BE2C (cell line): ENCODE measurements around the gene SBK2.

Experiments
- DNase-seq: peaks from one replicate; pipeline ENCODE4 v3.0.0-alpha.2; 2020
- H3K27me3 ChIP-seq: fragments of 250-450 bp; sonication (Bioruptor Pico); 2 replicates; pipeline ENCODE4 v1.5.1; 2020; ENCODE audit warnings: mild to moderate bottlenecking
- H3K36me3 ChIP-seq: fragments of 250-450 bp; sonication (Bioruptor Pico); 2 replicates; pipeline ENCODE4 v1.5.1; 2020; ENCODE audit warnings: mild to moderate bottlenecking
- H3K4me1 ChIP-seq: fragments of 250-450 bp; sonication (Bioruptor Pico); 2 replicates; pipeline ENCODE4 v1.5.1; 2020
- H3K4me3 ChIP-seq: 2 replicates; pipeline ENCODE4 v1.5.1; 2011; ENCODE audit warnings: low read depth, low read length
- H3K9me3 ChIP-seq: fragments of 250-450 bp; sonication (Bioruptor Pico); 2 replicates; pipeline ENCODE4 v1.5.1; 2020
- TF ChIP-seq, protein P1 (sequence below): IDR thresholded peaks from 2 replicates; pipeline ENCODE4 v1.5.1; 2012; ENCODE audit warnings: mild to moderate bottlenecking, low read depth, low read length

SBK2 gene

DNA sequence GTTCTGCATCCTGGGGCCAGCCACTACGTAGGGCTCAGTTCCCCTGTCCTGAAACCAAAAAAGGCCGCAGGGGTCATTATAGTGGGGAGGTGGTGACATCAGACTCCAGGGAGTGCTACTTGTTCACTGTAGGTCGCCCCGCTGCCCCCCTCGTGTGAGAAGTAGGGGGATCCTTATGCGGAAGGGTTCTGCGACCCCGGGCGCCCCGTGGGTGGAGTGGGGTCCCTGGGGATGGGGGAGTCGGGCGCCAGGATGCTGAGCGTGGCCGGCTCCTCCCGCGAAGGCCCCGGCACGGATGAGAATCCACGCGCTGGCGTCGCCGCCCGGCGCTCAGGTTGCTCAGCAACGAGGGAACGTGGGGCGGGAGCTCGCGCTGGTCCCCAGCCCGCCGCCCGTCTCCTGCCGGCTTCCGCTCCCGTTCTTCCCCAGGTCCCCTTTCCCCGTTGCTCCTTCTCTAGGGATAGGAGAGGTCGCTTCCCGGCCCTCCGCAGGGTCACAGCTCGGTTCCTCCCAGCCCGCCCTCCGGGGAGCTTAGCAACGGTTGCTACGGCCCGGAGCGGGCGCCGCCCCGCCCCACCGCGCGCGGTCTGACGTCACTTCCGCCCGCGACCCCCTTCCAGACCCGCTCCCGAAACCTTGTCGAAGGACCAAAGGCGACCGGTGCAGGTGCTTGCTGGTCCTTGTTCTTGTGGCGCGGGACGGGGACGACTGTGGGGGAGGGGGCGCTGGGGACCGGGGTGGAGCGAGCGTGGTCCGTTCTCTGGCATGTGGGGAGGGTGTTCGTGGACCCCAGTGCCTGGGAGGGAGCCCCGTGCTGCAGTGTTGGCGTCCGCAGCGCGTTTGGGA lies 52.1 kb downstream of the SBK2 start, which contains the start of gene NAT14:
NAT14 (plus strand) TSS at position 596 of the 846 bp plus-strand sequence. CDS start 521 bp downstream, outside the sequence.
- peak within 1 kb of the TSS; percentile 68 for H3K4me3 ChIP-seq
- no peaks in the 10 kb centered on the region for H3K9me3 ChIP-seq
- peaks cover 22% of the 10 kb centered on the region for H3K4me1 ChIP-seq
- TF ChIP-seq, protein P1, sequence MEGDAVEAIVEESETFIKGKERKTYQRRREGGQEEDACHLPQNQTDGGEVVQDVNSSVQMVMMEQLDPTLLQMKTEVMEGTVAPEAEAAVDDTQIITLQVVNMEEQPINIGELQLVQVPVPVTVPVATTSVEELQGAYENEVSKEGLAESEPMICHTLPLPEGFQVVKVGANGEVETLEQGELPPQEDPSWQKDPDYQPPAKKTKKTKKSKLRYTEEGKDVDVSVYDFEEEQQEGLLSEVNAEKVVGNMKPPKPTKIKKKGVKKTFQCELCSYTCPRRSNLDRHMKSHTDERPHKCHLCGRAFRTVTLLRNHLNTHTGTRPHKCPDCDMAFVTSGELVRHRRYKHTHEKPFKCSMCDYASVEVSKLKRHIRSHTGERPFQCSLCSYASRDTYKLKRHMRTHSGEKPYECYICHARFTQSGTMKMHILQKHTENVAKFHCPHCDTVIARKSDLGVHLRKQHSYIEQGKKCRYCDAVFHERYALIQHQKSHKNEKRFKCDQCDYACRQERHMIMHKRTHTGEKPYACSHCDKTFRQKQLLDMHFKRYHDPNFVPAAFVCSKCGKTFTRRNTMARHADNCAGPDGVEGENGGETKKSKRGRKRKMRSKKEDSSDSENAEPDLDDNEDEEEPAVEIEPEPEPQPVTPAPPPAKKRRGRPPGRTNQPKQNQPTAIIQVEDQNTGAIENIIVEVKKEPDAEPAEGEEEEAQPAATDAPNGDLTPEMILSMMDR = no peak
- peak; percentile 86 for DNase-seq
- no peaks in the 10 kb centered on the region for H3K27me3 ChIP-seq
- peaks cover 6% of the 10 kb centered on the region; the same call in 1 of the 2 replicates for H3K36me3 ChIP-seq

DNA sequence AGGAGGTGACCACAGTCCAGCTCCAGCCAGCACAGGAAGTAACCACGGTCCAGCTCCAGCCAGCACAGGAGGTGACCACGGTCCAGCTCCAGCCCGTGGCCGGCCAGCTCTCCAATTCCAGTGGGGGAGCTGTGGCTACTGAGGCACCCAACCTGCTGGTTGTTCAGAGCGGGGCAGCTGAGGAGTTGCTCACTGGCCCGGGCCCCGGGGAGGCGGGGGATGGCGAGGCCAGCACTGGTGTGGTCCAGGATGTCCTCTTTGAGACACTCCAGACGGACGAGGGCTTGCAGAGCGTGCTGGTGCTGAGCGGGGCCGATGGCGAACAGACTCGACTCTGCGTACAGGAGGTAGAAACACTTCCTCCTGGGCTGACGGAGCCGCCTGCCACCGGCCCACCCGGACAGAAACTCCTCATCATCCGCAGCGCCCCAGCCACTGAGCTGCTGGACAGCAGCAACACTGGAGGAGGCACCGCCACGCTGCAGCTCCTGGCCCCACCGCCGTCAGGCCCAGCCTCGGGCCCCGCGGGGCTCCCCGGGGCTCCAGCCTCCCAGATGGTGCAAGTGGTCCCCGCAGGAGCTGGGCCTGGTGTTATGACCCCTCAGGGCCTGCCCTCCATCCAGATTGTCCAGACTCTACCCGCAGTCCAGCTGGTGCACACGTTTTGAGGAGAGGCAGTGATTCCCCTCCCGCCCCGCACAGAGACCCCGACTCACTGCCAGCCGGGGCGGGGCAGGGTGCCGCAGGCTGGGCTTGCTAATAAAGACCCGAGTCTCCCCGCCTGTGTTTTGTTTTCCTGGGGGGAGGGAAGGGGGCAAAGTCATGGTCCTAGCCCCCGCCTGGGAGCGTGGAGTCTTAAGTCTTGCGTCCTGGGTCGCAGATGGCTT lies 53.0 kb downstream of the SBK2 start:
- H3K36me3 ChIP-seq = peaks cover 6% of the 10 kb centered on the region; the same call in 1 of the 2 replicates
- no peaks in the 10 kb centered on the region for H3K9me3 ChIP-seq
- DNase-seq = peak; percentile 20
- TF ChIP-seq, protein P1 = no peak
- peak overlapping the region; percentile 68 for H3K4me3 ChIP-seq
- H3K27me3 ChIP-seq = no peaks in the 10 kb centered on the region
- H3K4me1 ChIP-seq = peaks cover 20% of the 10 kb centered on the region

DNA sequence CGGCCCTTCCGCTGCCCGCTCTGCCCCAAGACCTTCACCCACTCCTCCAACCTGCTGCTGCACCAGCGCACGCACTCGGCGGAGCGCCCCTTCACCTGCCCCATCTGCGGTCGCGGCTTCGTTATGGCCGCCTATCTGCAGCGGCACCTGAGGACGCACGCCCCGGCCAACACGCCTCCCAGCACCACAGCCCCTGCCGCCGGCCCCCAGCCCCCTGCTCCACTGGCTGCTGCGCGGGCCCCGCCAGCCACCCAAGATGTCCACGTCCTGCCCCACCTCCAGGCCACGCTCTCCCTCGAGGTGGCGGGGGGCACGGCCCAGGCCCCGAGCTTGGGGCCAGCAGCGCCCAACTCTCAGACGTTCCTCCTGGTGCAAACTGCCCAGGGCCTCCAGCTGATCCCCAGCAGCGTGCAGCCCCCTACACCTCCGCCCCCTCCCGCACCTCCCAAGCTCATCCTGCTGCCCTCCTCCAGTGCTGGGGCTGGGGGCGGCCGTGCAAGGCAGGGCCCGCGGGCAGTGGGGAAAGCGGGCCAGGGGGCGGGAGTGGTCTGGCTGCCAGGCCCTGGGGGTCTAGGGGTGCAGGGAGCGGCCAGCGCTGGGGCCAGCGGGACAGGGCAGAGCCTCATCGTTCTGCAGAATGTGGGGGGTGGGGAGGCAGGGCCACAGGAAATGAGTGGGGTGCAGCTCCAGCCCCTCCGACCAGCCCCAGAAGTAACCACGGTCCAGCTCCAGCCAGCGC lies 53.8 kb downstream of the SBK2 start:
- TF ChIP-seq, protein P1 = no peak
- peaks cover 6% of the 10 kb centered on the region; the same call in 1 of the 2 replicates for H3K36me3 ChIP-seq
- H3K27me3 ChIP-seq = no peaks in the 10 kb centered on the region
- H3K9me3 ChIP-seq = no peaks in the 10 kb centered on the region
- no peak overlapping the region for H3K4me3 ChIP-seq
- peaks cover 17% of the 10 kb centered on the region for H3K4me1 ChIP-seq
- DNase-seq = no peak

DNA sequence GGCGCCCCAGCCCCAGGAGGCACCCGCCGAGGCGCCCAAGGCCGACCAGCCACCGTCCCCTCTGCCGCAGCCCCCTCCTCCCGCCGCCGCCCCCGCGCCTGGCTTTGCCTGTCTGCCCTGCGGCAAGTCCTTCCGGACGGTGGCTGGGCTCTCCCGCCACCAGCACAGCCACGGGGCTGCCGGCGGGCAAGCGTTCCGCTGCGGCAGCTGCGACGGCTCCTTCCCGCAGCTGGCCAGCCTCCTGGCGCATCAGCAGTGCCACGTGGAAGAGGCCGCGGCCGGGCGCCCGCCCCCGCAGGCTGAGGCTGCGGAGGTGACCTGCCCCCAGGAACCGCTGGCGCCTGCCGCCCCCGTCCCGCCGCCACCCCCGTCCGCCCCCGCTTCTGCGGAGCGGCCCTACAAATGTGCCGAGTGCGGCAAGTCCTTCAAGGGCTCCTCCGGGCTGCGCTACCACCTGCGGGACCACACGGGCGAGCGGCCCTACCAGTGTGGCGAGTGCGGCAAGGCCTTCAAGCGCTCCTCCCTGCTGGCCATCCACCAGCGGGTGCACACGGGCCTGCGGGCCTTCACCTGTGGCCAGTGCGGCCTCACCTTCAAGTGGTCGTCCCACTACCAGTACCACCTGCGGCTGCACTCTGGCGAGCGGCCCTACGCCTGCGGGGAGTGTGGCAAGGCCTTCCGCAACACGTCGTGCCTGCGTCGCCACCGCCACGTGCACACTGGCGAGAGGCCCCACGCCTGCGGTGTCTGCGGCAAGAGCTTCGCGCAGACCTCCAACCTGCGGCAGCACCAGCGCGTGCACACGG lies 54.6 kb downstream of the SBK2 start:
- Histone ChIP-seq H3K27me3 (no peaks in the 10 kb centered on the region), H3K4me3 (no peak overlapping the region), H3K9me3 (no peaks in the 10 kb centered on the region), H3K4me1 (peaks cover 11% of the 10 kb centered on the region), H3K36me3 (peaks cover 6% of the 10 kb centered on the region; the same call in 1 of the 2 replicates)
- peak; percentile 10 for DNase-seq
- TF ChIP-seq, protein P1 = no peak

DNA sequence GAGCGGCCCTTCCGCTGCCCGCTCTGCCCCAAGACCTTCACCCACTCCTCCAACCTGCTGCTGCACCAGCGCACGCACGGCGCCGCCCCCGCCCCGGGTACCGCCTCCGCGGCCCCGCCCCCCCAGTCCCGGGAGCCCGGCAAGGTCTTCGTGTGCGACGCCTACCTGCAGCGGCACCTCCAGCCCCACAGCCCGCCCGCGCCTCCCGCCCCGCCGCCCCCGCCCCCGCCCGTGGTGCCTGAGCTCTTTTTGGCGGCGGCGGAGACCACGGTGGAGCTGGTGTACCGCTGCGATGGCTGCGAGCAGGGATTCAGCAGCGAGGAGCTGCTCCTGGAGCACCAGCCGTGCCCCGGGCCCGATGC lies 55.2 kb downstream of the SBK2 start:
- H3K4me1 ChIP-seq = peaks cover 6% of the 10 kb centered on the region
- peaks cover 6% of the 10 kb centered on the region; the same call in 1 of the 2 replicates for H3K36me3 ChIP-seq
- no peak for DNase-seq

More for the DNA sequence above, 55.2 kb downstream of the SBK2 start:
- no peak overlapping the region for H3K4me3 ChIP-seq
- no peaks in the 10 kb centered on the region for H3K9me3 ChIP-seq
- TF ChIP-seq, protein P1 = no peak
- no peaks in the 10 kb centered on the region for H3K27me3 ChIP-seq
